ENCODE results near the gene DHRS1.

The DHRS1 gene

GRCh38 chr14:24258548-24259265, 40.9 kb downstream of the DHRS1 start:
- no peaks in the 10 kb centered on the region for H3K36me3 ChIP-seq (ENCODE audit: insufficient read depth, low read length)
- H2AFZ ChIP-seq (ENCODE audit: low read depth, low read length) = no peak overlapping the region
- H3K4me1 ChIP-seq (ENCODE audit: insufficient read depth, low read length) = no peaks in the 10 kb centered on the region
- H3K4me3 ChIP-seq (ENCODE audit: low read length) = no peak overlapping the region
- H3K27me3 ChIP-seq (ENCODE audit: insufficient read depth, low read length) = no peaks in the 10 kb centered on the region
- no peaks in the 10 kb centered on the region for H3K9me3 ChIP-seq (ENCODE audit: low read length)

- H3K4me1 ChIP-seq (ENCODE audit: insufficient read depth, low read length) = no peaks in the 10 kb centered on the region
- no peaks in the 10 kb centered on the region for H3K9me3 ChIP-seq (ENCODE audit: low read length)
- no peaks in the 10 kb centered on the region for H3K36me3 ChIP-seq (ENCODE audit: insufficient read depth, low read length)
- H3K4me3 ChIP-seq (ENCODE audit: low read length) = no peak overlapping the region
- H2AFZ ChIP-seq (ENCODE audit: low read depth, low read length) = no peak overlapping the region
- no peaks in the 10 kb centered on the region for H3K27me3 ChIP-seq (ENCODE audit: insufficient read depth, low read length)
These were observed 41.5 kb downstream of the DHRS1 start for GRCh38 chr14:24258119-24258518.

- Histone ChIP-seq H3K4me1 (ENCODE audit: insufficient read depth, low read length) (no peaks in the 10 kb centered on the region), H3K36me3 (ENCODE audit: insufficient read depth, low read length) (no peaks in the 10 kb centered on the region), H3K4me3 (ENCODE audit: low read length) (no peak overlapping the region), H3K9me3 (ENCODE audit: low read length) (no peaks in the 10 kb centered on the region), H2AFZ (ENCODE audit: low read depth, low read length) (no peak overlapping the region), H3K27me3 (ENCODE audit: insufficient read depth, low read length) (no peaks in the 10 kb centered on the region)
These were observed 42.6 kb downstream of the DHRS1 start for GRCh38 chr14:24256960-24257359.

DNA sequence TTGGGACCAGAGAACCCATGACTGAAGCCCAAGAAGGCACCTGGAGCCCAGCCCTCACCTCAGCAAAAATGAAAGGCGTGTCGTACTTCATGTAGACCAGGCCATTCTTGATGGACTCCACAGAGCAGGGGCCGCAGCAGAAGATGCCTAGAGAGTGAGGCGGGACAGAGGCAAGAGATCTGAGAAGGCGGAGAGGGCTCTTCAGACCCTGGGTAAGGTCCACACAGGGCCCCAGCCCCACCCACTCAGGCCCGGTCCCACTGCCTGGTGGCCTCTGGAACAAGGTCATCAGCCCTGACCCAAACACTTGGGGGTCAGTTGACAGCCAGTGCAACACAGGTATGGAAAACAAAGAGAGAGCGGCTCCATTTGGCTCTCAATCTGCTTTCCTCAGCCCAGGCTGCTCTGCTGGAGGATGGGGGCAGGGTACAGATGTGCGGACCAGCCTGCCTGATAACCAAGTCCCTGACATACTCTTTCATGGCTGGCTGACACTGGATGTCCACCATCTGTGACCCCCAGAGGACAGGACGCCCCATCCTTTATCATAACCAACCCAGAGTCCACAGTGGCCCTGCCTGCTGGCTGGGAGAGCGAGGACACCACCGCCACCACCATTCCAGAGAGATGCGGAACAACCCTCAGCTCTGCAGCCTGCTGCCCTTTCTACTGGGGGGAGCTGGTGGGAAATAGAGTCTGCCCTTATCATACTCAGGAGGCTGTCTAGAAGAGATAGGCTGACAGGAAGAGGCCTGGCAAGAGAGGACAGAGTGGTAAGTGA, 43.5 kb downstream of the DHRS1 start:
- H3K9me3 ChIP-seq (ENCODE audit: low read length) = no peaks in the 10 kb centered on the region
- no peaks in the 10 kb centered on the region for H3K4me1 ChIP-seq (ENCODE audit: insufficient read depth, low read length)

GRCh38 chr14:24255438-24255837, 44.1 kb downstream of the DHRS1 start:
- no peaks in the 10 kb centered on the region for H3K9me3 ChIP-seq (ENCODE audit: low read length)
- no peaks in the 10 kb centered on the region for H3K4me1 ChIP-seq (ENCODE audit: insufficient read depth, low read length)
- no peak overlapping the region for H2AFZ ChIP-seq (ENCODE audit: low read depth, low read length)
- H3K27me3 ChIP-seq (ENCODE audit: insufficient read depth, low read length) = no peaks in the 10 kb centered on the region
- H3K4me3 ChIP-seq (ENCODE audit: low read length) = no peak overlapping the region
- H3K36me3 ChIP-seq (ENCODE audit: insufficient read depth, low read length) = no peaks in the 10 kb centered on the region

More for the DNA sequence above, 43.5 kb downstream of the DHRS1 start:
- Histone ChIP-seq H2AFZ (ENCODE audit: low read depth, low read length) (no peak overlapping the region), H3K4me3 (ENCODE audit: low read length) (no peak overlapping the region), H3K36me3 (ENCODE audit: insufficient read depth, low read length) (no peaks in the 10 kb centered on the region), H3K27me3 (ENCODE audit: insufficient read depth, low read length) (no peaks in the 10 kb centered on the region)

DNA sequence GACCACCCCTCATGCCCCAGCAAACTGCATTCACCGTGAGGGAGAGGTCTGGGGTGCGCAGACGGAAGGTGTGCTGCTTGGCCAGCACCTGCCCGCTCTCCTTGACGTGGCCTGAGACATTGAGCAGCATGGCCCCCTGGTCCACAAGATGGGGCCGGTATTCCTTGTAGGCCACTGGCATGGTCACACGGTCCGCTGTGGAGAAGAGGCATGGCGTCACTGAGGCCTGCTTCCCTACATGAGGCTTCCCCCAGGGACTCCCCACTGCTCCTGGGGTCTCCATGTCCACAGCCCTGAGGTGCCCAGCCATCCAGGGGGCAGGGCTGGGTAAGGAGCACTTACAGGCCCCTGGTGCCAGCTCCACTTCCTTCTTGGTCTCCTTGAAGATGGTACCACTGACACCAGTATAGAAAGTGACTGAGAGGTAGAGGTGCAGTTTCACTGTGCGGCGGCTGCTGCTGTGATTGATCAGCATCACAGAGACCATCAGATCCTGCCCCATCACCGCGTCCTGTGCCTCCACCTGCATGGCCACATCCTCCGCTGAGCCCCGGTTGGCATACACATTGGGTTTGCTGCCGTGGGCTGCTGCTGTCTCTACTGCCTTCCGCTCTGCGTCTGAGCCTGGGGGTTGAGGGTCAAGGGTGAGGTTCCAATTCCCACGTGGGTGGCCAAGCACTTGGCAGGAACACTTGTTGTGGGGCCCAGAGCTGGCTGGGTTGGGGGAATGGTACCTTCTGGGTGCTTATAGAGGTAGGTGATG, 44.8 kb downstream of the DHRS1 start:
- Histone ChIP-seq H3K4me1 (ENCODE audit: insufficient read depth, low read length) (no peaks in the 10 kb centered on the region), H3K9me3 (ENCODE audit: low read length) (no peaks in the 10 kb centered on the region), H3K27me3 (ENCODE audit: insufficient read depth, low read length) (no peaks in the 10 kb centered on the region), H2AFZ (ENCODE audit: low read depth, low read length) (no peak overlapping the region), H3K4me3 (ENCODE audit: low read length) (no peak overlapping the region), H3K36me3 (ENCODE audit: insufficient read depth, low read length) (no peaks in the 10 kb centered on the region)

GRCh38 chr14:24253936-24254335, 45.6 kb downstream of the DHRS1 start:
- H3K36me3 ChIP-seq (ENCODE audit: insufficient read depth, low read length) = no peaks in the 10 kb centered on the region
- no peaks in the 10 kb centered on the region for H3K9me3 ChIP-seq (ENCODE audit: low read length)

DNA sequence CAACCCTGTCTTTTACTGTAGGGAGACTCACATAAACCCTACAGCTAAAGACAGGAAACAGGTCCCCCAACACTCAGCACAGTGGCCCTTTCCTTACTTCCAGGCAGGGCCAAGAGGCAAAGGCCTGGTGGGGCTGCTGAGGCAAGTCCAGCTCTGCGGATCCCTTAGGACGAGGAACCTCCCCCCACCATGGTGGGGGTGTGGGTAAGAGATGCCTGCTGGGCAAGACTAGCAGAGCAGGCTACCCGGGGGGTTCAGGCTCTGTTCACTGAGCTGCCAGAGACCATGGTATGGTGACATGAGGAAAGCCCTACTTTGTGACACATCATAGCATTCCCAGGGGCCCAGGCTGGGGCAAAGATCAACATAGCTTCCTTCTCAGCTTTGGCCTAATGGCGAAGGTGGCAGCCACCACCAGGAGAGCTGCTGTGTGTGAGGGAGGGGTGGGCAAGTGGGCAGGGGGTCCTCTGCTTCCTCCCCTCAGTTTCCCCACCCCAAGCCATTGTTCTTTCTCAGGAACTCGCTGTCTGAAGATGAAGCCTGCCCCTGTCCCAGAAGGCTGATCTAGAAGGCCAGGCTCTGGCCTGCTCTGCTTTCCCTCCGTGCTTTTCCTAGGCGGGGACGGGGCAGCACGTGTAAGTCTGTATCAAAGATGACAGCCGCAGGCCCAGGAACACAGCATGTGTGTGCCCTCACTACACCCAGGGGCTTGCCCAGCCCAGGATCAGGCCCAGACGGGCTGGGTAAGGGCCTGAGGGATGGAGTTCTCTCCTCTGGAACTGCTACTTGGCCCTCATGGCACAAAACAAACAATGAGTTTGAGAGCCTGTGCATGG, 47.1 kb downstream of the DHRS1 start:
- no peak overlapping the region for H2AFZ ChIP-seq (ENCODE audit: low read depth, low read length)

More at GRCh38 chr14:24253936-24254335, 45.6 kb downstream of the DHRS1 start:
- Histone ChIP-seq H3K4me3 (ENCODE audit: low read length) (no peak overlapping the region), H3K4me1 (ENCODE audit: insufficient read depth, low read length) (no peaks in the 10 kb centered on the region), H3K27me3 (ENCODE audit: insufficient read depth, low read length) (no peaks in the 10 kb centered on the region), H2AFZ (ENCODE audit: low read depth, low read length) (no peak overlapping the region)

DNA sequence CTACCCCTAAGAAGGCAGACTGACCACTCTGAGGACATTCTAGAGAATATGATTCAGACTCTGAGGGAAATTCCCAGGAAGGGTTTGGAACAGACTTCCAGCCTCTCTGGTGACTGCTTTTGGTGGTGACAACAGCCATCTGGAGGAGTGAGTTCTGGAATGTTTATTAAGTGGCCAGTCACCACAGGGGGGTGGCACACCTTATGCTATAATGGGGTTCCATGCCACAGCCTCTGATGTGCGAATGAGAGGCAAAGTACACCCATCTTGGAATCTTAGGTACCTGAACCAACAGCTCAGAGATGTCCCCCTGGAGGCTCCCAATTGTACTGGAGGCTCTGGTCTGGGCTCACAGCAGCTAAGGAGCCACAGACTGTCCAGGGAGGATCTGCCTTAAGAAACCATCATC, 47.7 kb downstream of the DHRS1 start:
- Histone ChIP-seq H3K36me3 (ENCODE audit: insufficient read depth, low read length) (no peaks in the 10 kb centered on the region), H2AFZ (ENCODE audit: low read depth, low read length) (no peak overlapping the region), H3K9me3 (ENCODE audit: low read length) (no peaks in the 10 kb centered on the region), H3K27me3 (ENCODE audit: insufficient read depth, low read length) (no peaks in the 10 kb centered on the region), H3K4me1 (ENCODE audit: insufficient read depth, low read length) (no peaks in the 10 kb centered on the region), H3K4me3 (ENCODE audit: low read length) (no peak overlapping the region)

More for the DNA sequence above, 47.1 kb downstream of the DHRS1 start:
- H3K4me3 ChIP-seq (ENCODE audit: low read length) = no peak overlapping the region
- no peaks in the 10 kb centered on the region for H3K9me3 ChIP-seq (ENCODE audit: low read length)
- no peaks in the 10 kb centered on the region for H3K27me3 ChIP-seq (ENCODE audit: insufficient read depth, low read length)
- H3K36me3 ChIP-seq (ENCODE audit: insufficient read depth, low read length) = no peaks in the 10 kb centered on the region
- H3K4me1 ChIP-seq (ENCODE audit: insufficient read depth, low read length) = no peaks in the 10 kb centered on the region

GRCh38 chr14:24250354-24250753, 49.2 kb downstream of the DHRS1 start:
- Histone ChIP-seq H2AFZ (ENCODE audit: low read depth, low read length) (no peak overlapping the region), H3K36me3 (ENCODE audit: insufficient read depth, low read length) (no peaks in the 10 kb centered on the region), H3K27me3 (ENCODE audit: insufficient read depth, low read length) (no peaks in the 10 kb centered on the region), H3K9me3 (ENCODE audit: low read length) (no peaks in the 10 kb centered on the region), H3K4me3 (ENCODE audit: low read length) (no peak overlapping the region), H3K4me1 (ENCODE audit: insufficient read depth, low read length) (no peaks in the 10 kb centered on the region)

DNA sequence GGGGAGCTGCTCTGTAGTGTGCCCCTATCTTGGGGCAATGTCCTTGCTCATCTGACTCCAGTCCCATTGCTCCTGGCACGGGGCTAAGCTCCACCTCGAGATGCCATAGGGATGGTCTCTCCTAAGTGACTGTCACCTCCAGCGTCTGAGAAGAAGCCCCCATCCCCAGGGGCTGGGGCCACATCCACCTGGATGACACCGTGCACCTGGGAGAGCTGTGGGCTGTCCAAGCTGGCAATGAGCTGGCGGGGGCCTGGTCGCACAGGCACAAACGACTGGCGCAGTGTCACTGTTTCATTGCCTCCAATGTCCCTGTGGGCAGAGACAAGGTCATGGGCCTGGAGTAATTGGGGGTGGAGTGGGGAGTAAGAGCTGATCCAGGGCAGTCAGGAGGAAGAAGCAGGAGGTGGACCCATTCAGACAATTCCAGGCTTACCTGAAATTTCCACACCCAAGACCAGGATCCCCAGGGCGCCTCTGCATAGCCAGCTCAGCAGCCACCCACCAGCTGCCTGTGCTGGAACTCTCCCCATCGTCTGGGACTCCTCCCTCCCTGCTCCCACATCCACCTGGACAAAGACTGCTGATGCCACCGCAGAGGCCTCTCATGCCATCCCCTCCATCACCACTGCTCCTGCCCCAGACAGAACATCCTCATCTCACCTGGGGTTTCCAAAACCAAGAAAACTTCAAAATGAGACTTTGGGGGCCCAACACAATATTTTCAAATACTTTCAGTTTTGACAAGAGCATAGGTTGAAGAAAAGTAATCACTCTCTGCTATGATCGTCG, 50.2 kb downstream of the DHRS1 start:
- H3K4me3 ChIP-seq (ENCODE audit: low read length) = no peak overlapping the region
- H3K9me3 ChIP-seq (ENCODE audit: low read length) = no peaks in the 10 kb centered on the region
- no peaks in the 10 kb centered on the region for H3K27me3 ChIP-seq (ENCODE audit: insufficient read depth, low read length)
- H3K4me1 ChIP-seq (ENCODE audit: insufficient read depth, low read length) = no peaks in the 10 kb centered on the region
- no peaks in the 10 kb centered on the region for H3K36me3 ChIP-seq (ENCODE audit: insufficient read depth, low read length)
- H2AFZ ChIP-seq (ENCODE audit: low read depth, low read length) = no peak overlapping the region

GRCh38 chr14:24247422-24247821, 52.2 kb downstream of the DHRS1 start:
- Histone ChIP-seq H3K36me3 (ENCODE audit: insufficient read depth, low read length) (no peaks in the 10 kb centered on the region), H3K9me3 (ENCODE audit: low read length) (no peaks in the 10 kb centered on the region), H3K27me3 (ENCODE audit: insufficient read depth, low read length) (no peaks in the 10 kb centered on the region), H3K4me3 (ENCODE audit: low read length) (no peak overlapping the region), H3K4me1 (ENCODE audit: insufficient read depth, low read length) (no peaks in the 10 kb centered on the region), H2AFZ (ENCODE audit: low read depth, low read length) (no peak overlapping the region)

Data from neuron (in vitro differentiated cells).